ENCODE data around the gene GALR3.
A peak's percentile ranks its signal among the peaks of the same experiment; 100 is the strongest.

GALR3 gene

DNA sequence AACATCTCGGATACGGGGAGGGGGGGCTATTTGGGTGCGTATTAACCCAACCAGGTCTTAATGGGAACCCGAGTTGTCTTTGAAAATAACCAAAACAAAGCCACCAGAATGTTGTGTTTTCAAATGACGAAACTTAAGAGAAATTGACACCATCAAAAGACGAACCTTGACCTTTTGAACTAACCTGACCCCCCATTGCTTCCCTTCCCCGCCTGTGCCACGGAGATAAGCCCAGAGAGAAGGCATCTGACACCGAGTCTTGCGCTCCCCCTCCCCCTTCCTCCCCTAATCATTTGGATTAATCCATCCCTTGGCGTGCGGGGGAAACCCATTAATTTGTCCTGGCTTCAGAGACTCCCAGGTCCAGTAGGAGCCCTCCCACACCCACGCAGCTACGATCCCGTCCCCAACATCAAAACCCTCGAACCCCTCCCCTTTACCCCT, 20.0 kb upstream of the GALR3 start:
- DNase-seq = no peak

DNA sequence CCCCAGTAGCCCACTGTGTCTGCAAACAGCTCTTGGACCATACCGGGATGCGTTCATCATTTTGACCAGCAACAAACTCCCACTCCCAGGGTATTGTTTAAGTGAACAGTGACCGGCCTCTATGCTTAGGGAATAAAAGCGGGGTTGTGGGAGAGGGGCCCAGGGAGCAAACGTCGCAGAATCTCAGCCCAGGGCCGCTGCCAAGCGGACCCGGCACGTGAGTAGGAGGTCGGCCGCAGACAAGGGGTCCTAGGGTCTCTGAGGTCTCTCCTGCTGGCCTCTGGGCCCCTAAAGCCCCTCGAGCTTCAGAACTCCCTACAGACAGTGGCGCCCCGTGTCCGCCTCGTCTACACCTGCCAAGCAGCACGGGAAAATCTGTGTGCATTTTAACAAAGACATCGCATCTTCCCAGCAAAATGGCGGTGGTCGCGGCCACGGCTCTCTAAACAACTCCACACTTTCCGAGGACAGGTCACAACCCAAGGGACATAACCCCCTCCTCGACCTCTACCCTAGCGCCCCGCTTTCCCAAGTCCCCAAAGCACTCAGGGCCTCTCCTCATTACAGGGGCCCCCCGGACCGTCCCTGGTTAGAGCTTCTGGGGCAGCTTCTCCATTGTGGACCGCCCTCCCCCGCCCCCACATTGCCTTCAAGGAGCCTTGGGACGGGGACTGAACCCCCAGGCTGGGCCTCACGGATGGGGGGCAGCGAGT, 19.4 kb upstream of the GALR3 start:
- no peak for DNase-seq

DNA sequence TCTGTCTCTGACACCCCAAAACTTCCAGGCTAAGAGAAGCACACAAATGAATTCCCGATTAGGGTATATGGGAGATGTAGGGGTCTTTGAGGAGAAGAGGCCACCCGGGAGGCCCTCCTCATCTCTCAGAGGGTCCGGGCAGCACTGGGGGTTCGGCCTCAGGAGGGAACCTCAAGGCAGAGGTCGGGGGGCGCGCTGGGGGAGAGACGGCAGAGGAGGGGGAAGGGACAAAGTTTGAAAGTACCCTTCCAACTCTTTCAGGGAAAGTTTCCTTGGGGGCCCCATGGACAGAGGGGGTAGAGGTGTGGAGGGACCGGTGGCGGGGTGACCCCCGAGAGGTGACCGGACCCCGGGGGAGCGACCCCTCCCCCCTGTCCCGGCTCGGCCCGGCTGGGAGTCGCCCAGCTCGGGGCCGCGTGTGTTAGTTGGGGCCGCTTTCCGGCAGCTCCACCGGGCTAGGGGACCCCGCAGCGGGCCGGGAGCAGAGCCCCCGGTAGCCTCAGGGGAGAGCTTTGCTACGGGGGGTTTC, 18.8 kb upstream of the GALR3 start:
- DNase-seq = no peak

DNA sequence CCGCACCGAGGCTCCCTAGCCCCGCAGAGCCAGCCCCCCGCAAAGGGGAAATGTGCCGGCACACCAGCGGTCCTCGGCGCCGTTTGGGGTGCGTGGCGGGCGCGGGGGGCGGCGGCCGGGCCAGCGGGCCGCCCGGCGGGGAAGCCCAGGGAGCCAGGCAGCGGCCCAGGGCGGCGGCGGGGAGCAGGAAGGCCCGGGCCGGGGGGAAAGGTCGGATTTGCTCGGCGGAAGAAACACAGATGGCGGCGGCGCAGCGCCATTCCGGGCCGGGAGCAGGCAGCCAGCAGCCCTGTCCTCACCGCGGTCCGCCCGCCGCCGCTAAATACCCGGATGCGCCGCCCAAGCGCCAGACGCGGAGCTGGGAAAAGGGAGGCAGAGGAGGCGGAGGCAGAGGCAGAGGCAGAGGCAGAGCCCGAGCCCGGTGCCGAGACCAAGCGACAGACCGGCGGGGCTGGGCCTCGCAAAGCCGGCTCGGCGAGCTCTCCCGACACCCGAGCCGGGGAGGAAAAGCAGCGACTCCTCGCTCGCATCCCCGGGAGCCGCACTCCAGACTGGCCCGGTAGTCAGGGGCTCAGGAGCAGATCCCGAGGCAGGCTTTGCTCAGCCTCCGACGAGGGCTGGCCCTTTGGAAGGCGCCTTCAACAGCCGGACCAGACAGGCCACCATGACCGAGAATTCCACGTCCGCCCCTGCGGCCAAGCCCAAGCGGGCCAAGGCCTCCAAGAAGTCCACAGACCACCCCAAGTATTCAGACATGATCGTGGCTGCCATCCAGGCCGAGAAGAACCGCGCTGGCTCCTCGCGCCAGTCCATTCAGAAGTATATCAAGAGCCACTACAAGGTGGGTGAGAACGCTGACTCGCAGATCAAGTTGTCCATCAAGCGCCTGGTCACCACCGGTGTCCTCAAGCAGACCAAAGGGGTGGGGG, 18.0 kb upstream of the GALR3 start:
- peak; percentile 84 for DNase-seq

DNA sequence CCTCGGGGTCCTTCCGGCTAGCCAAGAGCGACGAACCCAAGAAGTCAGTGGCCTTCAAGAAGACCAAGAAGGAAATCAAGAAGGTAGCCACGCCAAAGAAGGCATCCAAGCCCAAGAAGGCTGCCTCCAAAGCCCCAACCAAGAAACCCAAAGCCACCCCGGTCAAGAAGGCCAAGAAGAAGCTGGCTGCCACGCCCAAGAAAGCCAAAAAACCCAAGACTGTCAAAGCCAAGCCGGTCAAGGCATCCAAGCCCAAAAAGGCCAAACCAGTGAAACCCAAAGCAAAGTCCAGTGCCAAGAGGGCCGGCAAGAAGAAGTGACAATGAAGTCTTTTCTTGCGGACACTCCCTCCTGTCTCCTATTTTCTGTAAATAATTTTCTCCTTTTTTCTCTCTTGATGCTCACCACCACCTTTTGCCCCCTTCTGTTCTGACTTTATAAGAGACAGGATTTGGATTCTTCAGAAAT, 17.3 kb upstream of the GALR3 start:
- no peak for DNase-seq

DNA sequence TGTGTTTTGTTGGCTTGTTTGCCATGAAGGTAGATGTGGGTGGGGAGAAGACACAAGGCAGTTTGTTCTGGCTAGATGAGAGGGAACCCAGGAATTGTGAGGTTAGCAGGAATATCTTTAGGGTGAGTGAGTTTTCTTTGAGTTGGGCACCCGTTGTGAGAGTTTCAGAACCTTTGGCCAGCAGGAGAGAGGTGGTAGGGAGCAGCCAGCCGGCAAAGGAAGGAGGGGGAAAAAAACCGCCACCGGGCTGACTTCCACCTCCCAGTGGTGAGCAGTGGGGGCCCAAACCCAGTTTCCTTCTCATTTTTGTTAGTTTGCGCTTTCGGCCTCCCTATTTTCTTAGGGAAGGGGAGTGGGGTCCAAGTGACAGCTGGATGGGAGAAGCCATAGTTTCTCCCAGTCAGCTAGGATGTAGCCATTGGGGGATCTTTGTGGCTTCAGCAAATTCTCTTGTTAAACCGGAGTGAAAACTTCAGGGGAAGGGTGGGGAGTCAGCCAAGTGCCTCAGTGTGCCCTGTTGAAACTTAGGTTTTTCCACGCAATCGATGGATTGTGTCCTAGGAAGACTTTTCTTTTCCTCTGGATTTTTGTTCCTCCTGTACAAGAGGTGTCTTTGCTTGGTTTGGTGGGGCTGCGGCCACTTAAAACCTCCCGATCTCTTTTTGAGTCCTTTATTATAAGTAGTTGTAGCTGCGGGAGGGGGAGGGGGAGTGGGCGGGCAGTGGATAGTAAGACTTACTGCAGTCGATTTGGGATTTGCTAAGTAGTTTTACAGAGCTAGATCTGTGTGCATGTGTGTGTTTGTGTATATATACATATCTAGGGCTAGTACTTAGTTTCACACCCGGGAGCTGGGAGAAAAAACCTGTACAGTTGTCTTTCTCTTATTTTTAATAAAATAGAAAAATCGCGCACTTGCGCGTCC, 16.5 kb upstream of the GALR3 start:
- peak; percentile 59 for DNase-seq

DNA sequence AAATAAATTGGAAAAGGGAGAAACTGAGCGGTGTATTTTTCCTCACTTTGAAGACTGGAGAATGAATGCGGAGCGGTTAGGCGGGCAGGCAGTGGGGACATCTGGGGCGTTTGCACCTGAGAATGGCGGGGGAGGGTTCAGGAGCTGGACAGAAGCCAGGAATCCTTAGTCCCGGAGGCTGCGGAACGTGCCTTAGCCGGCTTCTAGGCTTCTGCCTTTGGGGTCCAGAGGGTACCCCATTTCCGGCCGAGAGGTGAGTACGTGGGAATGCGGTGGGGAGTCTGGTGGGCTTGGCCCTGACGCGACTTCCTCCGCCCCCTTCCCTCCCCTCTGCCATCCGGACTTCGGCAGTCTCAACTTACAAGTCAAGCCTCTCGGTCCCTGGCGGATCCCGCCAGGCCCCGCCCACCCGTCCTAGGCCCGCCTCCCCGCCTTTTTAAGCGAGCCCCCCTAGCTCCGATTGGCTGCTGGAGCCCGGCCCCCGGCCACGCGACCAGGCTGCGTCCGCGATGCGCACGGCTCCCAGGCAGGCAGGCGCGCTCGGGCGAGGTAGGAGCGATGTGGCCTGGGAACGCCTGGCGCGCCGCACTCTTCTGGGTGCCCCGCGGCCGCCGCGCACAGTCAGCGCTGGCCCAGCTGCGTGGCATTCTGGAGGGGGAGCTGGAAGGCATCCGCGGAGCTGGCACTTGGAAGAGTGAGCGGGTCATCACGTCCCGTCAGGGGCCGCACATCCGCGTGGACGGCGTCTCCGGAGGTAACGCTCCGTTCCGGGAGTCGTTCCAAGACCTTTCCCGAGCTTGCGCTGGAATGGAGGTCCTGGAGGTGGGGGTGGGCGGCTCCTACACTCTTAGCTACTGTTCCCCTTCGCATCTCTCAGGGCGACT, 15.5 kb upstream of the GALR3 start, which contains the start of gene GCAT:
Gene GCAT (plus strand): TSS at position 525 of the 884 bp plus-strand sequence. CDS start 34 bp downstream, at position 559.
- DNase-seq = peak; percentile 95

DNA sequence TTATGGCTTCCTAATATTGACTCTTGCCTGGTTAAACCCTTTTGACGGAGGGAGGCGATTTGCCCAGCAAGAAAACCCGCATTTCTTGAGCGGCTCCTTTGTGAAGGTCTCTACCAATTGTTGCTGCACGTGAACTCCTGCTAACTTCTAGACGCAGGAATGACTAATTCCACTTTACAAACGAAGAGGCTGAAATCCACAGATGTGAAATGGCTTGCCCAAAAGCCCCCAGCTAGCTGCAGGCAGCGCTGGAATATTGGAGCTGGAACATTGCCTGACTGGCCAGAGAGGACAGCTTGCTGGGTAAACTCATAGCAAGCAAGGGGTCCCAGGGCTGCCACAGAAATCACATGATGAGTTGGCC, 14.9 kb upstream of the GALR3 start:
- peak; percentile 26 for DNase-seq

DNA sequence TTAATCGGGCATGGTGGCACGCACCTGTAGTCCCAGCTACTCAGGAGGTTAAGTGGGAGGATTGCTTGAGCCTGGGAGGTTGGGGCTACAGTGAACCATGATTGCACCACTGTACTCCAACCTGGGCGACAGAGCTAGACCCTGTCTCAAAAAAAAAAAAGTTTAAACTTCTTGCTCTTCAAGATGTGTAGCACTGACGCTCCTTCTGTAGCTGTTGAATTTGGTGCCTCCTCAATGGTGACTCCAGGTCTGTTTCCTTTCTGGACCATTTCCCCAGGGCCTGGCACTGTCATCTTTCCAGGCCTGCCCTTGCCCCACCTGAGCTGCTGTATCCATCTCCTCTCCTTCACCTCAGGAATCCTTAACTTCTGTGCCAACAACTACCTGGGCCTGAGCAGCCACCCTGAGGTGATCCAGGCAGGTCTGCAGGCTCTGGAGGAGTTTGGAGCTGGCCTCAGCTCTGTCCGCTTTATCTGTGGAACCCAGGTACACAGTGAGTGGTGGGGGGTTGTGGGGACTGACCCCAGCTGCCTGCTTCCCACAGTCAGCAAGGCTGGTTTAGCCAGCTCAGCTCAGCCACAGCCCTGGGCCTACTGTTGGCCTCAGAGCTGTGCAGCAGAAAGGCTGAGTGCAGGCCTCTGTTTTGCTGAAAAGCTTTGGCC, 13.4 kb upstream of the GALR3 start:
- no peak for DNase-seq

DNA sequence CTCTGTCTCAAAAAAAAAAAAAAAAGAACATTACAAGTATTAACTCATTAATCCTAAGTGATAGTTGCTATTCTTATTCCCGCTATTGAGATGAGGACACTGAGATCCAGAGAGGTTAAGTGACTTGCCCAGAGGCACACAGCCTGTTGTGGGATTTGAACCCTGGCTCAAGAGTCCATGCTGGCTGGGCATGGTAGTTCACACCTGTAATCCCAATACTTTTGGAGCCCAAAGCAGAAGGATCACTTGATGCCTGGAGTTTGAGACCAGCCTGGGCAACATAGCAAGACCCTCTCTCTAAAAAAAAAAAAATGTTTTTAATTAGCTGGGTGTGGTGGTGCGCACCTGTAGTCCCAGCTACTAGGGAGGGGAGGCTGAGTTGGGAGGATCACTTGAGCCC, 11.3 kb upstream of the GALR3 start:
- no peak for DNase-seq

DNA sequence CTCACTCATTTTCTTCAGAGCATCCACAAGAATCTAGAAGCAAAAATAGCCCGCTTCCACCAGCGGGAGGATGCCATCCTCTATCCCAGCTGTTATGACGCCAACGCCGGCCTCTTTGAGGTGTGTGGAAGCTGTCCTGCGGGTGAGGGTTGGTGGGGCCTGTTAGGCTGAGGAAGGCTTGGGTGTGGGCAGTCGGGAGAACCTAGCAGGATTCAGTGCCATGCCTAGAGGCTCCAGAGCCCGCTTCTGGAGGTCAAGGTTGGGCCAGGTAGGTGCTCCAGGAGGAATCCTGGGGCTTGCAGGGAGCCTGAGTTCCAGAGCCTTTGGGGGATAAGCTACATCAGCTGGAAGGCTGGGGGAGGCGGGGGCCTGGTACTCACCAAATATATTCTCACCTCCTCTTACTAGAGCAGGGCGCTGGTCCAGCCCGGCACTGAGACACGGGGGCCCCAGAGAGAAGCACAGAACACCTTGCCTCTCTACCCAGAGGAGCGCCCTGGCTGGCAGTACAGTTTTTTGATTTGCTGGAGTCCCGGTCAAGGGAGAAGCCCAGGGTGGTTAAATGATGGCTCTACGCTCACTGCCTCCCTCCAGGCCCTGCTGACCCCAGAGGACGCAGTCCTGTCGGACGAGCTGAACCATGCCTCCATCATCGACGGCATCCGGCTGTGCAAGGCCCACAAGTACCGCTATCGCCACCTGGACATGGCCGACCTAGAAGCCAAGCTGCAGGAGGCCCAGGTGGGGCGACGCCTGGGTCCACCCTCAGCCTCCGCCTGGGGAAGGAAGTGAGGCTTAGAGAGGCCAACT, 10.1 kb upstream of the GALR3 start:
- DNase-seq = no peak

DNA sequence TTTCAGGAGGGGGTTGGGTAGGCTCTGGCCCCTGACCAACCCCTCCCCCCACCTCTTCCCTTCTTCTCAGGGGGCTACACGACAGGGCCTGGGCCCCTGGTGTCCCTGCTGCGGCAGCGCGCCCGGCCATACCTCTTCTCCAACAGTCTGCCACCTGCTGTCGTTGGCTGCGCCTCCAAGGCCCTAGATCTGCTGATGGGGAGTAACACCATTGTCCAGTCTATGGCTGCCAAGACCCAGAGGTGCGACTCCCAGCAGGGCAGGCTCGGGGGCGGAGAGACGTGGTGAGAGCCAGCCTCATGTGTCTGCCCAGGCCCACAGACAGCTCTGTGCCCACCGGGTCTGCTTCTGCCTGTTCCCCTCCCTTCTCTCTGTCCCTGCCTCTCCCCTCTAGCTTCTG, 7.6 kb upstream of the GALR3 start:
- DNase-seq = no peak

DNA sequence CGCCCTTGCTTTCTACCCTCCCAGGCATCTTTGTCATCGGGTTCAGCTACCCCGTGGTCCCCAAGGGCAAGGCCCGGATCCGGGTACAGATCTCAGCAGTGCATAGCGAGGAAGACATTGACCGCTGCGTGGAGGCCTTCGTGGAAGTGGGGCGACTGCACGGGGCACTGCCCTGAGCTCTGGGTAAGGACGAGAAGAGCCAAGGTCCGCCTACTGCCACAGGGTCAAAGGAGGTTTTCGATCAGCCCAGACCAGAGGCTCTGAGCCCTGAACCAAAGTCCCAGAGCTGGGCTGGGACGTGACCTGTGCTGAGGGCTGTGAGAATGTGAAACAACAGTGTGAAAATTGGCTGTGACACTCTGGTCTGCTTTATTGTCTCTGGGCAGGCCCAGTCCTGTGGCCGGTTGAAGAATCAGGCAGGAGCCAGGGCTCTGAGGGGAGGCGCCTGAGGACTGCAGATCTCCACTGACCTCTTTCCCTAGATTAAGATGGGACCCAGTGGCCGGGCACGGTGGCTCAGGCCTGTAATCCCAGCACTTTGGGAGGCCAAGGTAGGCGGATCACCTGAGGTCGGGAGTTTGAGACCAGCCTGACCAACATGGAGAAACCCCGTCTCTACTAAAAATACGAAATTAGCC, 6.5 kb upstream of the GALR3 start:
- no peak for DNase-seq

DNA sequence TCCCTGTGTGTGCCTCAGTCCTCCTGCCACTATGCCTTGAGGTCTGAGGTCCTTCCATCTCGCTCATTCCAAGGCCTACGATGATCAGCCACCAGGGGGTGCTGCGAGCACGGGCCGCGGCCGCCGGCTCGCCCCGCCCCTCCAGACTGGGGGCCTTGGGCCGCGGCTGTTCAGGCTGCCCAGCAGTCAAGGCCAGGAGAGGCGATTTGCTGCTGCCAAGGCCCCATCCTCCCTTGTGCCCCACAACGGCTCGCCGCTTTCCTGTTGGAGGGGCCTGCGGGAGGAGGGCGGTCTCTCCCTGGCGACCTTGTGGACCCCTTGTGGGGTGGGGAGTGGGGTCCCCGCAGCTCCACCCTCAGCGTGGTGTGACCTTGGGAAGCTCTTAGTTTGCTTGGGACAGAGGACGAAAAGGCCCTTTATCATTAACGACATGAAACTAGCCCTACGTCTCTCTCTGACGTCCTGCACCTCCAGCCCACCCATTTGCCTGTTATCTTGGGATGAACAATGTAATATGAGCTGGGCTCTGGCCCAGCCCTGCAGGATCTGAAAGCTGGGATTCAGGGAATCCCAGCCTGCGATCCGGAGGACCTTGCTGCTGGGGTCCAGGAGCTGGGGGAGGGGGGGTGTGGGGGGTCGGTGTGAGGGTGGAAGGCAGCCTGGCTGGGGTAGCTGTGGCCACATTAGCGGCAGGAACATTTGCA, 5.3 kb upstream of the GALR3 start:
- DNase-seq = peak; percentile 75

DNA sequence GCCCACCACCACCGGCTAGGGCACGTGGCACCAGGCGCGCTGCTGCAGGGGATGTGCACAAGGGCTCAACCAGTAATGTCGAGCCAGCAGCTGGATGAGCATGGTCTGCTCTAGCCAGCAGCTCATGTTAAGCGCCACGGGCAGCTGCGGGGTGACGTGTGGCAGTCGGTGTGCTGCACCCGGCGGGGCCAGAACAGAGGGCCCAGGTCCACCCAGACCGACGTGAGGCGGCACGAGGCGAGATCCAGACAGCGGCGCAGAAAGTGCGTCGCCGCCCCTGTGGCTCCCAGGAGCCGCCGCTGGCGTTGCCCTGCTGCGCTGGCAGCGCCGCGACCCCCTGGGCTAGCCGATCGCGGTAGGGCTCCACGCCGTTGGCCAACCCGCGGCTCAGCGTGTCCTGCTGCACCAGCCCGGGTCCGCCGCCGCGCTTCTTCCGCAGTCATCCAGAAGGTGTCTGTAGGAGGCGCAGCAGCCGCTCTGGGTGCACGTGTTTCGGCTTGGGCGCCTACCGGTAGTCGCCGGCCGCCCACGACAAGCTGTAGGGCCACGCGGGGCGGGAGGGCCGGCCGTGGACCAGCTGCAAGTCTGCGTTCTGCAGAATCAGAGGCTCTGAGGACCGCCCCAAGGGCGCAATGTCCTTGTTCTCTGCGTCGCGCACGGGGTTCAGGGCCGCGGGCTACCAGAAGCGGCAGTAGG, 4.6 kb upstream of the GALR3 start:
- peak; percentile 60 for DNase-seq

DNA sequence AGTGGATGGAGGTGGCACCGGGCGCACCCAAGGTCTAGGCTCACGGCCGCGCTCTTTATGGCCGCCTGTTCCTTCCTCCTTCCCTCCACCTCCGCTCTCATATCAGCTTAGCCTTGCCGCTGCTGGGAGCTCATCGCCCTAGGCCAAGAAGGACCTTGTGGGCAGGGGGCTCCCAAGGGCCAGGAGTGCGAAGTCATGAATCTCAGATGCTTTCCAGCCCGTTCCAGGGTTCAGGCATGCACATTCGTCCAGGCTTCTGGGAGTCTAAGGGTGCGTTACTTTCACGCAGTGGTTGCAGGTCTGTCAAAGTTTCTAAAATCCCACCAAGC, 4.1 kb upstream of the GALR3 start:
- DNase-seq = no peak

DNA sequence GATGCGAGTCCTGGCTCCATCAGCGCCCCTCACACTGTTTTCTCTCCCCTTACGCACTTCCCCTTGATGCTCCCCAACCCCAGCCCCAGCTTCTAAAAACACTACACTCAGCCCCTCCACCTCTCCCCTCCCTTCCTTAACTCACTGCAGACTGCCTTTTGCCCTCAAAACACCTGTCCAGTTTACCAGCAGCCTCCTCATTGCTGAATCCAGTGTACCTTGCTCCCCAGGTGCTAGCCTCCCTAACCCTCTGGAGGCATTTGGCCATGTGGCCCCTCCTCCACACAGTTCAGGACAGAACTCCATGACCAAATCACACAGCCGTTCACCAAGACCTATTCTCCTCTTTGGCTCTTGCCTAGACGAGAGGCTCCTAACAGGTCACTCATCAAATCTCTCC, 2.8 kb upstream of the GALR3 start:
- no peak for DNase-seq

Measured in fibroblast of skin of back (primary cell).